SW480 (cell line): Measurements from ENCODE around the gene CELF2.

Source experiments
- DNase-seq: peaks from one replicate; pipeline ENCODE4 v3.0.0-alpha.2; 2016; ENCODE audit warnings: low spot score

The CELF2 gene

DNA sequence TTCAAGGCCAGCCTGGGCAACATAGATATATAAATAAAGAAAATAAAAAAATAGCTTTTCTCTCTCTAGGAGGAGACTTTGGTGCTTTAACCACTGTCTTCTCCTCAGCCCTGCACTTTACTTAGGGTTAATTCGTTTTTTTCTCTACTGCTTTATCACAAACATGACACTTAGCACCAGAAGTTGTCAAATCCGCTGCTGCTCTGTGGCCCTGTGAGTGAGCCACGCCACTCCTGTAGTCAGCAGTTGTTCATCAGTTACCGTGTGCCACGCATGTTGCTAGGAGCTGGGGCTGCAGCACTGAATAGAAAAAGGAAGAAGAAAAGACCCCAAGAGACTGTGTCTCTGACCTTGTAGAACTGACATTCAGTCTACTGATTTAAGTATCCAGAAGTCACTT is 232.6 kb downstream of the CELF2 start:
- no peak for DNase-seq

DNA sequence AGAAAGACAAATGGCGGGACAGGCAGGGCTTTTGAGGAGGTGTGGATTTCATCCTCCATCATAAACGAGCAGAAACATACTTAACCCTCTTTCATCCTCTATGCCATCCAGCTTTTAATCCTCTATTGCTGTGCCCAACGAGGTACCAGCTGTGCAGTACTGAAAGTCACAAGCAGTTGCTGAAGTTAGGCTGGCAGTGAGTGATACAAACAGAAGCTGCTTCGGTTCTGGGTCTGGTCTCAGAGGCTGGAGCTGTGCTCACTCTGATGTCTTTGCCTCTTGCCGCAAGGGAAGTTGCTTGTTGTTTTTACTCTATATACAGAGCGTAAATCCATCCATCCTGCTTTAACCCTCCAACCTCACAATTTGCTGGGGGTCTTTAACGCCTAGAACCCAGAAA is 235.2 kb downstream of the CELF2 start:
- no peak for DNase-seq

GRCh38 chr10:11253385-11254002 is 235.8 kb downstream of the CELF2 start:
- DNase-seq: no peak

DNA sequence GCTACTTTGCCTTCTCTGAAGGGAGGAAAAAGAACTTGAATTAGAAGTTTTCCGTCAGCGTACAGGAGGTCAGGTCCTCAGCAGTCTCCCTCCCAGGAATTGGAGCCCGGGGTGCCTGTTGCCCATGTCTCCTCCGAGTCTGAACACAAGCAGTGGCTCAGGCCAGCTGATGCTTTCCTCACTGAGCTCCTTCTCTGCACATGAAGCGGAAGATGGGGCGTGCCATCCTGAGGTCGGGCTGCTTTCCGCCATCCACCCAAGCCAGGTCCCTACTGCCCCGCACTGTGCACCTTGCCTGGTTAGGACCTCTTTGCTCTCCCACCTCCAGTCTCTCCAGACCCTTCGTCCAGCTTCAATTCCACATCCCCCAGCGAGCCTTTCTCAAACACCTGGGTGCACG is 237.5 kb downstream of the CELF2 start:
- DNase-seq: no peak

GRCh38 chr10:11255796-11256444 is 238.2 kb downstream of the CELF2 start:
- DNase-seq: no peak

DNA sequence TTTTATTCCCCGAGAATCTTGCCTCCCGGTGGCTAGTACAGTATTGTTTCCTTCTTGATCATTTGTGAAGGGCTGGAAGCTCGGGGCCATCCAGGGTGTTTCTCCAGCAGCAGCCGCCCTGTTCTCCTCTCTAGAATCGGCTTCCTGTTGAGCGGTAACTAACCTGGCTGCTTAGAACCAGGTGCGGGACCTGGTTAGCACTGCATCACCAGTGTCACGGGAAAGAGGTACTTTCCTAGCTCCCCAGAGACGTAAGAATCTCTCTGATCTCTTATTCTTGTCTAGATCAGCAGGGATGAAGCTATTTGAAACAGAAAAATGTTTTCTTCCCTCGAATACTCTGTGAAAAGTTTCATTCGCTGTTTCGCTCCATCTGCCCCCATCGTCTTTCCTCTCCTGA is 239.2 kb downstream of the CELF2 start:
- no peak for DNase-seq

DNA sequence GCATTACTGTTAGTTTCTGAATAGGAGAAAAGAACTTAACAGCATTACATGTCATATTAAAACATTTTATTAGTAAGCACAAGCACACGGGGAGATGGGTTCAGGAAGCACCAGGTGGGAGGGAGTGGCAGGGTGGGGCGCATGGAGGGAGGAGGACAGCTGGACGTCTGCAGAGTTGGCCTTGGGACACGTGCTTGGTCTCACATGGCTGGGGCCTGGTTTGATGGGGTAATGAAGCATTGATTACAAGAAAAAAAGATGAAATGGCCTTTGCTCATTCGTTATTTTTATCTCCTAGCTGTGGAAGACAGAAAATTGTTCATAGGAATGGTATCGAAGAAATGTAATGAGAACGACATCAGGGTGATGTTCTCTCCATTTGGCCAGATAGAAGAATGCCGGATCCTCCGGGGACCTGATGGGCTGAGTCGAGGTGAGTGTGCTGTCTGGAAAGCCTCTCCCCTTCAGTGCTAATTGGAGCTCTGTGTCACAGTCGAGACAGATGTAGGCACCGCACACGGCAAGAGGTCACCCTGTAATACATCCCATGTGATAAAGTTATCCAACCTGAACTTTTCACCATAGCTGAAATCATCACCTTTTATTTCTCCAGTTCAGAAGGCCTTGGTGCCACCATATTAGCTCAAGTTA is 239.9 kb downstream of the CELF2 start:
- no peak for DNase-seq

- no peak for DNase-seq
Measured at GRCh38 chr10:11260170-11260569, 242.5 kb downstream of the CELF2 start.

GRCh38 chr10:11261143-11261542 is 243.5 kb downstream of the CELF2 start:
- DNase-seq: no peak

- no peak for DNase-seq
Measured at GRCh38 chr10:11261687-11262493, 244.2 kb downstream of the CELF2 start.

GRCh38 chr10:11262494-11263345 is 245.0 kb downstream of the CELF2 start:
- no peak for DNase-seq

- no peak for DNase-seq
Measured at GRCh38 chr10:11263767-11264166, 246.1 kb downstream of the CELF2 start.

GRCh38 chr10:11264296-11265048 is 246.8 kb downstream of the CELF2 start:
- no peak for DNase-seq

DNA sequence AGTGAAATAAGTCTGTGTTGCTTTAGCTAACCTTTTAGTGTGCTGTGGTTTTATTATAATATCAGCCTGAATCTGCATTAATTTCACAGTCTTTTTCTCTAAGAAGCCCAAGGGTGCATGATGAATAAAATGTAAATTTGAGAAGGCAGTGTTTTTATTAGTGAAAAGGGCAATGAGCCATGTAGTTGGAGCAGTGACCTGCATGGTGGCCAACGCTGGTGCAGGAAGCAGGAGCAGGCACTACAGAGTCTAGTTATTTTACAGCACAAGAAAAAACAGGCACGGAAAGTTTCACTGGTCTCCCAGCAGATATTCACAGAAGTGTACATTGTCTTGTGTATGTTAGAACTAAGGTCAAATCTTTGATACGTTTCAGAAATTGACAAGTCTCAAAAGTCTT is 247.8 kb downstream of the CELF2 start:
- no peak for DNase-seq

GRCh38 chr10:11266426-11266825 is 248.8 kb downstream of the CELF2 start:
- no peak for DNase-seq

GRCh38 chr10:11270135-11270857 is 252.6 kb downstream of the CELF2 start:
- peak; percentile 66 for DNase-seq

DNA sequence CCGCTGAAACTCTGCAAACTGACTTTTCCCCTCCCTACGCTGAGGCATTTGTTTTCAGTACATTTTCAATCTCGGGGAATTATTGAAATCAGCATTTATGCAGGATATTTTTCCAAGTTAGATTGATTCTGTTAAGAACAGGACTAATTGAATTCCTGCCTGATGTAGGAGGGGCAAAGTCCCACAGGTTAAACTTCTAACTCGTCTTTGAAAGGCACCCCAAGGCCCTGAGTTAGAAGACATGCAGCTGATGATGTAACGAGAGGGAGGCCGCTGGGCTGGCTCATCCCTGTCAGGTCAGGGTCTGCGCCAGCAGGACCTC is 253.1 kb downstream of the CELF2 start:
- no peak for DNase-seq

GRCh38 chr10:11272915-11273389 is 255.3 kb downstream of the CELF2 start:
- DNase-seq: no peak

DNA sequence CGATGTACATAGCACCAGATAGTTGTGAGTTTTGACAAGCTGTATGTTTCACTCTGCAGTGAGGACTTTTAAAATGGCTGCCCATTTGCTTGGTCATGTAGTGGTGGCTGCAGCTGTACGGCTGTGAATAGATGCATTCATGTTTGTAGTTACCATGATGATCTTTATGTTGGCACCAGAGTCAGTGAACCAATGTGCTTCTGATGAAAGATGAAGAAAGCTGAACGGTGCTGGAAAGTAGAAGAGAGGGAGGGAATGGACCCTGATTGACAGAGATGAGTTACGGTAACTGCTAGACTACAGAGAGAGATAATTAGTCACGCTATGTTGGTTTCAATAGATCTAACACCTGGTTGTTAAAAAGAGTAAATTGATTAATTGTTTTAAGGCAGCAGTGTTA is 256.8 kb downstream of the CELF2 start:
- DNase-seq: no peak

DNA sequence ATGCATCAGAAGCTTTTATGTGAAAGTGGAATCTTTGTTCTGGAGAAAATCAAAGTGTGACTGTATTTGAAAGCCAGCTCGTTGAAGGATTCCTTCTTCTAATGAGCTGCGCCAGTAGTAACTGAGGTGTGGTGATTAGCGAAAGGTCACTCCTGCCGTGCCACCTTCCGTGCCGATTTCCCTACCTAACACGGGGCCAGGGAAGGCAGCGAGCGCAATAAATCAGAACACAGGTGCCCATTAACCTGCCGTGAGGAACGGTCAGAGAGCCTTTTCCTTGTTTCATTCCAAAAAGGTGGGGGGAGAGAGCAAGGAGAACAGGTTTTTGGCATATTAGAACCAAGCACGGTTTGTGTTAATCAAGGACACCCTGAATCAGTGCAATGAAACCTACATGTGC is 258.0 kb downstream of the CELF2 start:
- no peak for DNase-seq
